IMR-90 (cell line): ENCODE measurements around the gene ZNF385C. TPM values are rescaled to one million over a fixed set of nuclear protein-coding genes. Genes with fewer than 3 reads are reported as not detected.

Source experiments
- ATAC-seq: fragments of 200-7000 bp; cut with Tn5 transposase; 2 replicates; pipeline ENCODE4 v1.9.1; 2020; ENCODE audit warnings: low read depth, mild to moderate bottlenecking, moderate library complexity
- BruUV-seq: library from RNA; stranded (reverse); fragments of 400-500 nt; replicated peaks from 2 replicates; lab custom pipeline; 2021; lab: Mats Ljungman, UMichigan
- CTCF ChIA-PET: fragments of 300-600 bp; formaldehyde crosslinking; extraction: SDS; loops from one replicate; lab custom pipeline; 2021; ENCODE audit warnings: antibody characterized with exemption; lab: Yijun Ruan, JAX
- POLR2A ChIA-PET: fragments of 300-600 bp; sonication (Branson Sonifier 250); formaldehyde crosslinking; loops from one replicate; lab custom pipeline; 2022; ENCODE audit warnings: antibody characterized with exemption; ENCODE audit not compliant: unreplicated experiment; lab: Charles Lee
- DNase-seq: peaks from one replicate; pipeline ENCODE4 v3.0.0; 2013
- H2AFZ ChIP-seq: replicated peaks from 2 replicates; pipeline ENCODE3; 2013; ENCODE audit warnings: low read length, mild to moderate bottlenecking; ENCODE audit not compliant: poor library complexity
- H2AK5ac ChIP-seq: 2 replicates; pipeline ENCODE4 v1.6.1; 2013; ENCODE audit warnings: low read depth, low read length, inconsistent platforms
- H2AK9ac ChIP-seq: replicated peaks from 2 replicates; pipeline ENCODE3; 2013; ENCODE audit warnings: mild to moderate bottlenecking, low read depth, low read length, moderate library complexity; ENCODE audit not compliant: poor library complexity
- H2BK120ac ChIP-seq: 2 replicates; pipeline ENCODE4 v1.6.1; 2013; ENCODE audit warnings: low read depth, low read length, inconsistent platforms
- H2BK15ac ChIP-seq: 3 replicates; pipeline ENCODE4 v1.6.1; 2013; ENCODE audit warnings: low read depth, low read length, inconsistent platforms
- H2BK20ac ChIP-seq: 2 replicates; pipeline ENCODE4 v1.6.1; 2013; ENCODE audit warnings: low read depth, mild to moderate bottlenecking, inconsistent platforms, low read length, moderate library complexity
- H2BK5ac ChIP-seq: 2 replicates; pipeline ENCODE4 v1.6.1; 2013; ENCODE audit warnings: mild to moderate bottlenecking, low read depth, low read length, inconsistent platforms; ENCODE audit not compliant: poor library complexity, severe bottlenecking
- H3K14ac ChIP-seq: replicated peaks from 2 replicates; pipeline ENCODE4 v1.6.1; 2013; ENCODE audit warnings: low read depth, low read length, inconsistent platforms
- H3K18ac ChIP-seq: 2 replicates; pipeline ENCODE4 v1.6.1; 2013; ENCODE audit warnings: low read depth, low read length, control low read depth
- H3K23ac ChIP-seq: 2 replicates; pipeline ENCODE4 v1.6.1; 2013; ENCODE audit warnings: low read depth, low read length, inconsistent platforms
- H3K27ac ChIP-seq: 2 replicates; pipeline ENCODE4 v1.5.1; 2013; ENCODE audit warnings: mild to moderate bottlenecking, control low read depth, low read length; ENCODE audit not compliant: insufficient read depth
- H3K27me3 ChIP-seq: 2 replicates; pipeline ENCODE4 v1.6.1; 2013; ENCODE audit warnings: low read length; ENCODE audit not compliant: control insufficient read depth, insufficient read depth
- H3K36me3 ChIP-seq: 2 replicates; pipeline ENCODE4 v1.6.1; 2013; ENCODE audit warnings: low read length, mixed read lengths; ENCODE audit not compliant: control insufficient read depth, insufficient read depth
- H3K4ac ChIP-seq: 2 replicates; pipeline ENCODE4 v1.6.1; 2013; ENCODE audit warnings: low read depth, low read length, inconsistent platforms
- H3K4me1 ChIP-seq: 2 replicates; pipeline ENCODE4 v1.6.1; 2013; ENCODE audit warnings: low read length, mixed read lengths; ENCODE audit not compliant: control insufficient read depth, insufficient read depth
- H3K4me2 ChIP-seq: 2 replicates; pipeline ENCODE4 v1.6.1; 2013; ENCODE audit warnings: low read depth, mild to moderate bottlenecking, control low read depth, low read length, moderate library complexity
- H3K4me3 ChIP-seq: 2 replicates; pipeline ENCODE4 v1.5.1; 2013; ENCODE audit warnings: low read depth, mild to moderate bottlenecking, control low read depth, low read length, moderate library complexity; ENCODE audit not compliant: insufficient read depth
- H3K56ac ChIP-seq: 2 replicates; pipeline ENCODE4 v1.6.1; 2013; ENCODE audit warnings: low read length, inconsistent platforms; ENCODE audit not compliant: insufficient read depth; ENCODE audit errors: extremely low read depth
- H3K79me1 ChIP-seq, 2 experiments: 2 replicates each; pipeline ENCODE4 v1.6.1; 2013; ENCODE audit warnings: low read length in 2 of 2, inconsistent platforms in 1 of 2, low read depth in 1 of 2
- H3K9ac ChIP-seq: 2 replicates; pipeline ENCODE4 v1.6.1; 2013; ENCODE audit warnings: low read depth, low read length, control low read depth
- H3K9me1 ChIP-seq: 2 replicates; pipeline ENCODE4 v1.6.1; 2013; ENCODE audit warnings: low read length, inconsistent platforms; ENCODE audit not compliant: insufficient read depth
- H3K9me3 ChIP-seq: 2 replicates; pipeline ENCODE4 v1.6.1; 2013; ENCODE audit warnings: low read length; ENCODE audit not compliant: control insufficient read depth, insufficient read depth
- H4K20me1 ChIP-seq: 2 replicates; pipeline ENCODE4 v1.6.1; 2013; ENCODE audit warnings: low read length, inconsistent platforms; ENCODE audit not compliant: insufficient read depth
- H4K5ac ChIP-seq: 2 replicates; pipeline ENCODE4 v1.6.1; 2013; ENCODE audit warnings: mild to moderate bottlenecking, low read depth, low read length, control low read depth
- H4K8ac ChIP-seq, 2 experiments: 2 replicates each; pipeline ENCODE4 v1.6.1; 2013; ENCODE audit warnings: low read depth in 2 of 2, low read length in 2 of 2, control low read depth in 1 of 2, inconsistent platforms in 1 of 2
- H4K91ac ChIP-seq: 2 replicates; pipeline ENCODE4 v1.6.1; 2013; ENCODE audit warnings: low read depth, low read length, inconsistent platforms; ENCODE audit not compliant: insufficient read depth
- BHLHE40 ChIP-seq: fragments of 150-350 bp; IDR thresholded peaks from 2 replicates; pipeline ENCODE4 v1.6.1; 2016; ENCODE audit warnings: mild to moderate bottlenecking, low read depth, low read length
- CEBPB ChIP-seq: IDR thresholded peaks from 2 replicates; pipeline ENCODE4 v1.6.1; 2012; ENCODE audit warnings: low read depth, low read length, improper control_type of control experiment
- CHD1 ChIP-seq: IDR thresholded peaks from 2 replicates; pipeline ENCODE4 v1.6.1; 2012; ENCODE audit warnings: low read depth, low read length, improper control_type of control experiment
- FOS ChIP-seq: fragments of 150-350 bp; IDR thresholded peaks from 2 replicates; pipeline ENCODE4 v1.6.1; 2016; ENCODE audit warnings: low read depth, low read length
- MAFK ChIP-seq: IDR thresholded peaks from 2 replicates; pipeline ENCODE4 v1.6.1; 2012; ENCODE audit warnings: low read depth, low read length, improper control_type of control experiment
- MAZ ChIP-seq: IDR thresholded peaks from 2 replicates; pipeline ENCODE4 v1.6.1; 2012; ENCODE audit warnings: low read depth, mild to moderate bottlenecking, low read length, improper control_type of control experiment, moderate library complexity, borderline replicate concordance
- MXI1 ChIP-seq: IDR thresholded peaks from 2 replicates; pipeline ENCODE4 v1.6.1; 2012; ENCODE audit warnings: low read depth, mild to moderate bottlenecking, low read length, moderate library complexity, borderline replicate concordance
- NFE2L2 ChIP-seq: fragments of 150-350 bp; IDR thresholded peaks from 2 replicates; pipeline ENCODE4 v1.6.1; 2016; ENCODE audit warnings: low read depth, mild to moderate bottlenecking, low read length
- POLR2A ChIP-seq: IDR thresholded peaks from 2 replicates; pipeline ENCODE4 v1.6.1; 2012; ENCODE audit warnings: mild to moderate bottlenecking, low read depth, low read length
- RAD21 ChIP-seq: IDR thresholded peaks from 2 replicates; pipeline ENCODE4 v1.6.1; 2012; ENCODE audit warnings: low read length, improper control_type of control experiment
- RCOR1 ChIP-seq: IDR thresholded peaks from 2 replicates; pipeline ENCODE4 v1.6.1; 2012; ENCODE audit warnings: mild to moderate bottlenecking, low read length, improper control_type of control experiment; ENCODE audit not compliant: insufficient replicate concordance
- RFX5 ChIP-seq: IDR thresholded peaks from 2 replicates; pipeline ENCODE4 v1.8.0; 2012; ENCODE audit warnings: low read depth, mild to moderate bottlenecking, low read length, moderate library complexity
- SMC3 ChIP-seq: fragments of 150-350 bp; IDR thresholded peaks from 2 replicates; pipeline ENCODE4 v1.6.1; 2016; ENCODE audit warnings: low read depth, mild to moderate bottlenecking, antibody characterized with exemption, low read length, moderate library complexity
- WGBS, 2 experiments: methylation state at CpG; one replicate each; pipeline versions ENCODE4 v1.1.5 to v1.1.7; 2013; ENCODE audit warnings: missing lambda C conversion rate in 2 of 2; ENCODE audit not compliant: insufficient read length in 1 of 2; ENCODE audit errors: extremely low coverage in 2 of 2; 5-methylcytosine and 5-hydroxymethylcytosine counted together
- dilution Hi-C: fragments of 300-500 bp; cut with HindIII; formaldehyde crosslinking; loops from one replicate; pipeline ENCODE4 v1.14.3; 2018; ENCODE audit warnings: low sequenced_read_pairs; ENCODE audit not compliant: unreplicated experiment
- in situ Hi-C: fragments of 300-500 bp; cut with MboI; formaldehyde crosslinking; loops from 3 replicates; pipeline ENCODE4 v1.14.3; 2019; ENCODE audit warnings: low sequenced_read_pairs, inconsistent platforms, mixed read lengths
- intact Hi-C: fragments of 100-400 bp; cut with micrococcal nuclease; formaldehyde crosslinking; loops from 2 replicates; pipeline ENCODE4 v1.10.0; 2022
- polyA plus RNA-seq, 3 experiments: library from polyadenylated mRNA; depleted of rRNA; stranded (reverse); fragments of >200 nt; gene quantifications; 2 replicates each; pipeline ENCODE4 v1.2.3, GENCODE V29; 2012; ENCODE audit warnings: low replicate concordance in 1 of 3
- total RNA-seq: library from RNA; depleted of rRNA; stranded (reverse); fragments of >200 nt; gene quantifications from 2 replicates; pipeline ENCODE4 v1.2.3, GENCODE V29; 2012
- TF ChIP-seq, protein P1 (sequence below): fragments of 150-350 bp; IDR thresholded peaks from 2 replicates; pipeline ENCODE4 v1.6.1; 2016; ENCODE audit warnings: low read depth, mild to moderate bottlenecking, low read length, moderate library complexity, borderline replicate concordance
- TF ChIP-seq, protein P2 (sequence below): fragments of 150-350 bp; IDR thresholded peaks from 2 replicates; pipeline ENCODE4 v1.6.1; 2017; ENCODE audit warnings: mild to moderate bottlenecking, antibody characterized with exemption, low read length, low read depth
- TF ChIP-seq, protein P3 (sequence below): conservative IDR thresholded peaks from 2 replicates; pipeline ENCODE4 v1.5.1; 2012; ENCODE audit warnings: mild to moderate bottlenecking, low read depth, low read length, improper control_type of control experiment

ZNF385C gene
- total and polyA plus RNA-seq, 2 of the 4 experiments (the other 2 are of a cell fraction) = not detected

DNA sequence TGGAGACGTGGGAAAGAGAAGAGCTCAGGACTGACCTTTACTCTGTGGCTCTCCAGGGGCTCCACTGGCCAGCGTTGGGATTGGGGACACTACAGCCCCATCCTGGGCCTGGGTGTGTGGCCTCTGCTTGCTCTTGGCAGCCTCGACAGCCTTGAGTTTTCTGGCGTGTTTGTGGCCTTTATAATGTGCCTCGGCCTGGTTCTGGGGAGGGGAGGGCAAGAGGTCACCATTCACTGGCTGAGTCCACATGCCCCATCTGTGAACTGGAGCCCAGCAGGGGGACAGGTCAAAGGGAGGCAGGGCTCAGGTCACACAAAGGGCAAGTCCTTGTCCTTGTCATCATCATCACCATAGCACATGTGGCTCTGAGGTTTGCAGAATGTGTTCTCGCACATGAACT lies 66.7 kb downstream of the ZNF385C start:
- CTCF ChIA-PET = no interaction called here
- in situ Hi-C loops = no loop called here

More for the DNA sequence above, 66.7 kb downstream of the ZNF385C start:
- Histone ChIP-seq H2AK5ac (no peak overlapping the region), H3K18ac (no peak overlapping the region), H2BK120ac (no peak overlapping the region), H3K27ac (no peak overlapping the region), H3K27me3 (peaks cover 29% of the 10 kb centered on the region), H2BK5ac (no peak overlapping the region), H2BK20ac (no peak overlapping the region), H3K79me1 (peaks cover 0 to 2% of the 10 kb centered on the region in 2 experiments; a peak in 1 of 4 replicates), H4K20me1 (no peaks in the 10 kb centered on the region), H3K9me3 (no peaks in the 10 kb centered on the region), H3K56ac (no peak overlapping the region), H3K4me3 (no peak overlapping the region), H3K36me3 (no peaks in the 10 kb centered on the region), H3K4me2 (no peak overlapping the region), H4K8ac (no peak overlapping the region), H3K9ac (no peak overlapping the region), H2BK15ac (no peak overlapping the region), H3K4me1 (no peaks in the 10 kb centered on the region), H3K9me1 (no peaks in the 10 kb centered on the region), H2AK9ac (no peak overlapping the region), H4K5ac (no peak overlapping the region), H3K4ac (no peak overlapping the region), H4K91ac (no peak overlapping the region), H3K14ac (no peak overlapping the region), H3K23ac (no peak overlapping the region), H2AFZ (no peak overlapping the region)
- TF ChIP-seq, protein P1, sequence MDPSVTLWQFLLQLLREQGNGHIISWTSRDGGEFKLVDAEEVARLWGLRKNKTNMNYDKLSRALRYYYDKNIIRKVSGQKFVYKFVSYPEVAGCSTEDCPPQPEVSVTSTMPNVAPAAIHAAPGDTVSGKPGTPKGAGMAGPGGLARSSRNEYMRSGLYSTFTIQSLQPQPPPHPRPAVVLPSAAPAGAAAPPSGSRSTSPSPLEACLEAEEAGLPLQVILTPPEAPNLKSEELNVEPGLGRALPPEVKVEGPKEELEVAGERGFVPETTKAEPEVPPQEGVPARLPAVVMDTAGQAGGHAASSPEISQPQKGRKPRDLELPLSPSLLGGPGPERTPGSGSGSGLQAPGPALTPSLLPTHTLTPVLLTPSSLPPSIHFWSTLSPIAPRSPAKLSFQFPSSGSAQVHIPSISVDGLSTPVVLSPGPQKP = no peak
- TF ChIP-seq MAFK = no peak
- TF ChIP-seq FOS = no peak
- TF ChIP-seq RAD21 = no peak
- no peak for TF ChIP-seq RFX5
- TF ChIP-seq, protein P2, sequence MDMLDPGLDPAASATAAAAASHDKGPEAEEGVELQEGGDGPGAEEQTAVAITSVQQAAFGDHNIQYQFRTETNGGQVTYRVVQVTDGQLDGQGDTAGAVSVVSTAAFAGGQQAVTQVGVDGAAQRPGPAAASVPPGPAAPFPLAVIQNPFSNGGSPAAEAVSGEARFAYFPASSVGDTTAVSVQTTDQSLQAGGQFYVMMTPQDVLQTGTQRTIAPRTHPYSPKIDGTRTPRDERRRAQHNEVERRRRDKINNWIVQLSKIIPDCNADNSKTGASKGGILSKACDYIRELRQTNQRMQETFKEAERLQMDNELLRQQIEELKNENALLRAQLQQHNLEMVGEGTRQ = no peak
- TF ChIP-seq, protein P3, sequence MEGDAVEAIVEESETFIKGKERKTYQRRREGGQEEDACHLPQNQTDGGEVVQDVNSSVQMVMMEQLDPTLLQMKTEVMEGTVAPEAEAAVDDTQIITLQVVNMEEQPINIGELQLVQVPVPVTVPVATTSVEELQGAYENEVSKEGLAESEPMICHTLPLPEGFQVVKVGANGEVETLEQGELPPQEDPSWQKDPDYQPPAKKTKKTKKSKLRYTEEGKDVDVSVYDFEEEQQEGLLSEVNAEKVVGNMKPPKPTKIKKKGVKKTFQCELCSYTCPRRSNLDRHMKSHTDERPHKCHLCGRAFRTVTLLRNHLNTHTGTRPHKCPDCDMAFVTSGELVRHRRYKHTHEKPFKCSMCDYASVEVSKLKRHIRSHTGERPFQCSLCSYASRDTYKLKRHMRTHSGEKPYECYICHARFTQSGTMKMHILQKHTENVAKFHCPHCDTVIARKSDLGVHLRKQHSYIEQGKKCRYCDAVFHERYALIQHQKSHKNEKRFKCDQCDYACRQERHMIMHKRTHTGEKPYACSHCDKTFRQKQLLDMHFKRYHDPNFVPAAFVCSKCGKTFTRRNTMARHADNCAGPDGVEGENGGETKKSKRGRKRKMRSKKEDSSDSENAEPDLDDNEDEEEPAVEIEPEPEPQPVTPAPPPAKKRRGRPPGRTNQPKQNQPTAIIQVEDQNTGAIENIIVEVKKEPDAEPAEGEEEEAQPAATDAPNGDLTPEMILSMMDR = no peak
- TF ChIP-seq BHLHE40 = no peak
- TF ChIP-seq CHD1 = no peak
- TF ChIP-seq POLR2A = no peak
- no peak for TF ChIP-seq MXI1
- TF ChIP-seq CEBPB = no peak
- no peak for TF ChIP-seq NFE2L2
- no peak for TF ChIP-seq RCOR1
- TF ChIP-seq MAZ = no peak
- TF ChIP-seq SMC3 = no peak
- DNase-seq = no peak
- dilution Hi-C loops = no loop called here
- BruUV-seq = no TSS peak
- intact Hi-C loops = no loop called here
- POLR2A ChIA-PET = no interaction called here
- WGBS, 2 experiments = 10% methylated on average over 2 of the region's 6 CpGs; no CpG with 5 or more reads in 1 of the 2 experiments
- ATAC-seq = no peak
